Measurements from ENCODE around the gene DPRX.

DPRX gene

GRCh38 chr19:53595510-53595867, 36.3 kb upstream of the DPRX start:
- Histone ChIP-seq H3K27ac (replicated peaks) (no peak overlapping the region), H3K4me3 (replicated peaks; ENCODE audit: insufficient read depth, low read length) (no peak overlapping the region), H3K27me3 (ENCODE audit: insufficient read depth, poor library complexity, severe bottlenecking) (no peaks in the 10 kb centered on the region)
- no peak for DNase-seq (ENCODE audit: low read depth in 1 of 2, low spot score in 1 of 2)
- TF ChIP-seq GABPA (IDR thresholded peaks at IDR 0.05; ENCODE audit: low read depth) (no peak), SPI1 (IDR thresholded peaks at IDR 0.05; ENCODE audit: borderline replicate concordance, low read depth) (no peak), POLR2AphosphoS5 (IDR thresholded peaks at IDR 0.05; ENCODE audit: low read depth) (no peak), CTCF (IDR thresholded peaks at IDR 0.05; ENCODE audit: insufficient read depth, low read length) (no peak), REST (IDR thresholded peaks at IDR 0.05; ENCODE audit: insufficient replicate concordance, low read depth) (no peak)

- Histone ChIP-seq H3K4me3 (replicated peaks; ENCODE audit: insufficient read depth, low read length) (no peak overlapping the region), H3K27me3 (ENCODE audit: insufficient read depth, poor library complexity, severe bottlenecking) (no peaks in the 10 kb centered on the region), H3K27ac (replicated peaks) (no peak overlapping the region)
- DNase-seq (ENCODE audit: low read depth in 1 of 2, low spot score in 1 of 2) = no peak
- no peak for TF ChIP-seq GABPA (IDR thresholded peaks at IDR 0.05; ENCODE audit: low read depth)
- TF ChIP-seq POLR2AphosphoS5 (IDR thresholded peaks at IDR 0.05; ENCODE audit: low read depth) = no peak
These were observed 35.7 kb upstream of the DPRX start for GRCh38 chr19:53596056-53596455.

- Histone ChIP-seq H3K27ac (replicated peaks) (no peak overlapping the region), H3K27me3 (ENCODE audit: insufficient read depth, poor library complexity, severe bottlenecking) (no peaks in the 10 kb centered on the region), H3K4me3 (replicated peaks; ENCODE audit: insufficient read depth, low read length) (no peak overlapping the region)
- TF ChIP-seq CTCF (IDR thresholded peaks at IDR 0.05; ENCODE audit: insufficient read depth, low read length) (no peak), GABPA (IDR thresholded peaks at IDR 0.05; ENCODE audit: low read depth) (no peak)
- no peak for DNase-seq (ENCODE audit: low read depth in 1 of 2, low spot score in 1 of 2)
These were observed 34.8 kb upstream of the DPRX start for GRCh38 chr19:53597023-53597422.

GRCh38 chr19:53598361-53598760, 33.4 kb upstream of the DPRX start:
- no peaks in the 10 kb centered on the region for H3K27me3 ChIP-seq (ENCODE audit: insufficient read depth, poor library complexity, severe bottlenecking)
- no peak for DNase-seq (ENCODE audit: low read depth in 1 of 2, low spot score in 1 of 2)

GRCh38 chr19:53600217-53600616, 31.6 kb upstream of the DPRX start:
- H3K27ac ChIP-seq (replicated peaks) = no peak overlapping the region
- no peak for DNase-seq (ENCODE audit: low read depth in 1 of 2, low spot score in 1 of 2)
- H3K27me3 ChIP-seq (ENCODE audit: insufficient read depth, poor library complexity, severe bottlenecking) = no peaks in the 10 kb centered on the region
- TF ChIP-seq POLR2AphosphoS5 (IDR thresholded peaks at IDR 0.05; ENCODE audit: low read depth) (no peak), SPI1 (IDR thresholded peaks at IDR 0.05; ENCODE audit: borderline replicate concordance, low read depth) (no peak), REST (IDR thresholded peaks at IDR 0.05; ENCODE audit: insufficient replicate concordance, low read depth) (no peak), GABPA (IDR thresholded peaks at IDR 0.05; ENCODE audit: low read depth) (no peak), CTCF (IDR thresholded peaks at IDR 0.05; ENCODE audit: insufficient read depth, low read length) (no peak)
- H3K4me3 ChIP-seq (replicated peaks; ENCODE audit: insufficient read depth, low read length) = no peak overlapping the region

More at GRCh38 chr19:53598361-53598760, 33.4 kb upstream of the DPRX start:
- Histone ChIP-seq H3K27ac (replicated peaks) (no peak overlapping the region), H3K4me3 (replicated peaks; ENCODE audit: insufficient read depth, low read length) (no peak overlapping the region)
- TF ChIP-seq CTCF (IDR thresholded peaks at IDR 0.05; ENCODE audit: insufficient read depth, low read length) = no peak
